Esophagus squamous epithelium (tissue), 4 donors: ENCODE results near the gene PSMD13.

Experiments
- CTCF ChIP-seq, 6 experiments: fragments of 450-650 bp in 4 of 6; fragments of 200-600 bp in 2 of 6; sonication (generic) in 2 of 6; IDR thresholded peaks; one replicate each; pipeline ENCODE4 v1.5.1; 2016 to 2019; ENCODE audit warnings: antibody characterized with exemption in 6 of 6, mild to moderate bottlenecking in 4 of 6, moderate library complexity in 4 of 6
- POLR2A ChIP-seq, 4 donors: fragments of 450-650 bp; IDR thresholded peaks; one replicate each; pipeline ENCODE4 v1.6.1; 2017; ENCODE audit warnings: antibody characterized with exemption in 4 of 4, mild to moderate bottlenecking in 4 of 4, moderate library complexity in 3 of 4

- TF ChIP-seq CTCF (IDR thresholded peaks at IDR 0.05) (no peak), POLR2A (IDR thresholded peaks at IDR 0.05) (no peak)
Measured at GRCh38 chr11:278001-278951, 41.5 kb downstream of the PSMD13 start, which contains the start of gene NLRP6.
